Keratinocyte (primary cell): ENCODE results near the gene DLG2.

ENCODE experiments used
- CTCF ChIP-seq, 3 experiments: IDR thresholded peaks in 1 of 3; conservative IDR thresholded peaks in 1 of 3; optimal IDR thresholded peaks in 1 of 3; 2 replicates in 2 of 3; 3 replicates in 1 of 3; pipeline versions ENCODE3 to v1.5.1; 2011; ENCODE audit warnings: low read length in 3 of 3, mild to moderate bottlenecking in 3 of 3, moderate library complexity in 2 of 3, control low read depth in 1 of 3, inconsistent platforms in 1 of 3; ENCODE audit not compliant: insufficient read depth in 2 of 3; ENCODE audit errors: extremely low read depth in 1 of 3
- EZH2 ChIP-seq: IDR thresholded peaks from one replicate; pipeline ENCODE4 v1.6.1; 2012; ENCODE audit warnings: inconsistent platforms, mild to moderate bottlenecking, low read length, moderate library complexity

- TF ChIP-seq CTCF (optimal IDR thresholded peaks at IDR 0.05 in 1 of 3, IDR thresholded peaks at IDR 0.05 in 1 of 3, conservative IDR thresholded peaks at IDR 0.05 in 1 of 3; ENCODE audit: extremely low read depth in 1 of 3, insufficient read depth in 2 of 3, low read length in 3 of 3) (no peak), EZH2 (no peak)
These were observed 1882.4 kb downstream of the DLG2 start for GRCh38 chr11:83744620-83745192.
